OCI-LY1 (cell line): ENCODE data around the gene PPP1R14C.

Experiments used
- EZH2 ChIP-seq: fragments of 200-600 bp; sonication (generic), shearing (Covaris generic); IDR thresholded peaks from 2 replicates; pipeline ENCODE4 v1.8.0; 2017; ENCODE audit warnings: borderline replicate concordance, mixed run types, mild to moderate bottlenecking, antibody characterized with exemption, low read length, moderate library complexity, mixed read lengths
- TF ChIP-seq, protein P1 (sequence below): fragments of 200-600 bp; sonication (generic), shearing (Covaris generic); IDR thresholded peaks from 2 replicates; pipeline ENCODE4 v1.5.1; 2017; ENCODE audit warnings: mild to moderate bottlenecking, antibody characterized with exemption, low read length, moderate library complexity, mixed read lengths

- TF ChIP-seq, protein P1, sequence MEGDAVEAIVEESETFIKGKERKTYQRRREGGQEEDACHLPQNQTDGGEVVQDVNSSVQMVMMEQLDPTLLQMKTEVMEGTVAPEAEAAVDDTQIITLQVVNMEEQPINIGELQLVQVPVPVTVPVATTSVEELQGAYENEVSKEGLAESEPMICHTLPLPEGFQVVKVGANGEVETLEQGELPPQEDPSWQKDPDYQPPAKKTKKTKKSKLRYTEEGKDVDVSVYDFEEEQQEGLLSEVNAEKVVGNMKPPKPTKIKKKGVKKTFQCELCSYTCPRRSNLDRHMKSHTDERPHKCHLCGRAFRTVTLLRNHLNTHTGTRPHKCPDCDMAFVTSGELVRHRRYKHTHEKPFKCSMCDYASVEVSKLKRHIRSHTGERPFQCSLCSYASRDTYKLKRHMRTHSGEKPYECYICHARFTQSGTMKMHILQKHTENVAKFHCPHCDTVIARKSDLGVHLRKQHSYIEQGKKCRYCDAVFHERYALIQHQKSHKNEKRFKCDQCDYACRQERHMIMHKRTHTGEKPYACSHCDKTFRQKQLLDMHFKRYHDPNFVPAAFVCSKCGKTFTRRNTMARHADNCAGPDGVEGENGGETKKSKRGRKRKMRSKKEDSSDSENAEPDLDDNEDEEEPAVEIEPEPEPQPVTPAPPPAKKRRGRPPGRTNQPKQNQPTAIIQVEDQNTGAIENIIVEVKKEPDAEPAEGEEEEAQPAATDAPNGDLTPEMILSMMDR: no peak
- TF ChIP-seq EZH2: no peak
These were observed 69.9 kb downstream of the PPP1R14C start for GRCh38 chr6:150212778-150213177.
